Activated CD4-positive, alpha-beta T cell treated with anti-CD3 and anti-CD28 coated beads, Interleukin-2, Interleukin-4, amounts not matched to agents 100 ng/mL and 50 ng/mL, durations not matched to agents 16 hours and 8 hours (primary cell): ENCODE measurements around the gene PCIF1.
"Not testable (repeated sequence)": the region's sequence is repeated elsewhere in the genome, so short reads cannot be mapped to it uniquely, and the experiment has no call there.

Experiments
- DNase-seq: peaks from one replicate; pipeline ENCODE4 v3.0.0-alpha.2; 2020; ENCODE audit warnings: low spot score

The PCIF1 gene

DNA sequence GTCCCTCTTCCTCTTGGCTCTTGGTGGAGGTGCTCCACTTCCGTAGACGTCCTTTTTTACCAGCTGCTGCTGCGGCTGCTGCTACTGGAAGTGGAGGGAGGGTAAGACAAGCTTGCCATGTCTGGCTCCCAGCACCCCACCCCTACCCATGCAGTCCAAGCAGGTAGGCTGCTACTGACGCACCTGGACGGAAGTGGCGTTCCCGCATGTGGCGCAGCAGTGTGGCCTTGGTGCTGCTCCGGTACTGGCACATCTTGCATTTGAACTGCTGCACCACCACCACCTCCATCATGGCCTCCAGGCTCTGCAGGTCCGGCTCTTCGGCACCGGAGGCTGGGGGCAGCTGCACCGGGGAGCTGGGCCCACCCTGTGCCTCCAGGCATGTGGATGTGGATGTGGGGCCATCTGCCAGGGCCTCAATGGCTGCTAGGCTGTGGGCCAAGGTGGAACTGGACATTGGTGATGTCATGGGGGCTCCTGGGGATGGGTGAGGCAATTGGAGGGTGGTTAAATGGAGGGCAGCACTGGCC lies 33.1 kb downstream of the PCIF1 start:
- no peak for DNase-seq

DNA sequence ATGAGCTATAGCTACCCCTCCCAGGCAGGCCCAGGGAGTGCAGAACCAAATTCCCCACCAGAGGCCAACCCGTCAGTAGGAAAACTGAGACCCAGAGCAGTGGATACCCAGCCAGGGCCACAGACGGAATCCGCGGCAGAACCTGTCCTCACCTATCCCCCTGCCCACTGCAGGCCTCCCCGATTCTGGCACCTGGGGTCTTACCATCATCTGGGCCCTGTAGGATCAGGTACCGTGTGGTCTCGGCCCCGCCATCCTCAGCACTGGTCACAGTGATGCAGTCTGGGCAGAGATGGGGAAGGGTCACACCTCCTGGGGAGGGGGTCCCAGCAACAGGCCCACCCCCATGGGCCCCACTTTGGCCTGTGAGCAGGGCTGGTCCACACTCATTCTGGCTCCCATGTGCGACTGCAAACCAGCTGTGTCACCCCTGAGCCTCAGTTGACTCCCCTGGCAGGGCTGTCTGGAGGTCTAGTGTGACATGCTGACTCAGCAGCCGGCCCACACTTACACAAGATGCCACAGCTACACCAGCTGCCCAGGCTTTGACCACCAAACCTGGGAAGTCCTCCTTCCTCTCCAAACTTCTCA lies 33.7 kb downstream of the PCIF1 start:
- no peak for DNase-seq

DNA sequence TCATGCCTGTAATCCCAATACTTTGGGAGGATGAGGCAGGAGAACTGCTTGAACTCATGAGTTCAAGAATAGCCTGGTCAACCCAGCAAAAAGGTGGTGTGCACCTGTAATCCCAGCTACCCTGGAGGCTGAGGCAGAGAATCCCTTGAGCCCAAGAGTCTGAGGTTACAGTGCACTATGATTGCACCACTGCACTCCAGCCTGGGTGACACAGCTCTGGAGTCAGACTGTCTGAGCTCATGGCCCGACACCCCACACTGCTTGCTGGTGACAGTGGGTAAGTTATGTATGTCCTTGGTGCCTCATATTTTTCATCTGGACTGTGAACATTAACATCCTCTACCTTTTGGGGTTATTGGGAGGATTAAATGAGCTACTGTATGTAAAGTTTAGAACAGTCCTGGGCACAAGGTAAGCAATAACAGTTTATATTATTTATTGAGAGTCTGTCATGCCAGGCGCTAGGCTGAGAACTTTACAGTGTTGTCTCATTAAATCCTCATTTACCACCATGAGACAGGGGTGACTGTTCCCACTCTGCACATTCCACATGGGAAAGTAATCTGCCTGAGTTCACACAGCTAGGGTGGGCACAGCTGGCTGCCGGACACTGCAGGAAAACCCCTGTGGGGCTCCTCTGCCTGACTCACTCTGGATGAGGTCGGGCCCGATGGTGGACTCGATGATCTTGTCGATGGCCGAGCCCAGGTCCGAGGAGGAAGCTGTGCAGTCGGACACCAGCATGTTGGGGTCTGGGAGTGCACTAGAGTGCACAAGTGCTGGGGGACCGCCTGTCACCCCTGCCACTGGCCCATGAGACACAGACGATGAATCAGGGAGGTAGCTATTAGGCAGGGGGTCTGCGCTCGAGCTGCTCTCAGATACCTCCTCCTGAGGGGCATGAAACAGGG lies 34.6 kb downstream of the PCIF1 start:
- no peak for DNase-seq

DNA sequence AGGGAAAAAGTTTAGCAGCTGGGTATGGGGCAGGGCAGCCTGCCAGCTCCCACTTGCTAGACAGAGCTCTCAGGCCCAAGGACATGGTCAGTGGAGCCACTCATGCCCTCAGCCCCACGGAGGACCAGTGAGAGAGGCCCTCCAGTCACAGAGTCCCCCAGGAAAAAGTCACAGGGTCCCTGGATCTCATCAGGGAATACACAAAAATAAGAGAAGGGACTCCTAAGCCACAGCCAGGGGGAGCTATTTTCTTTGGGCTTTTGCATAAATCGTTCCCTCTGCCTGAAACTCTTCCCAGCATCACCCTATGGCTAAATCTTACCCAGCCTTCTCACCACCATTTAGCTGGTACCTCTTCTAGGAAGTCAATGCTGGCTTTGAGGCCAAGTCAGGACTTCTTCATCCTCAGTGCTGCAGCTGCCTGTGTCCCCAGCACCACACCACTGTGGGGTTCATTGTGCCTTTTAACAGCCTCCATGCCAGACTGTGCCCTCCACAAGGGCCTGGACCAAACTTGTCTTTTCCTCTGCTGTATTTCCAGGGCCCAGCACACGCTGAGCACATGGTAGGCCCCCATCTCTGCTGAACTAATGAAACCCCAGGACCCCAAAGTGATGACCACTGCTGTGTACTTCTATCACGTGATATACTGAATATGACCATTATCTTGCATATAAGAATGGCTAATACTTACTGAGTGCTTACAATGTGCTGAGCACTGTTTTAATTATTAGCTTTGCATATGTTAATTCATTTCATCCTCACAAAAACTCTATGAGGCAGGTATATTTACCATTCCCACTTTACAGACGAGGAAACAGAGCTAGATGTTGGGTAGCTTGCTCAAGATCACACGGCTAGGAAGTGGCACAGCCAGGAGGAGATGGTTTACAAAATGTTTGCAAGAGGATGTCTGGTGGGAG lies 35.5 kb downstream of the PCIF1 start:
- no peak for DNase-seq

DNA sequence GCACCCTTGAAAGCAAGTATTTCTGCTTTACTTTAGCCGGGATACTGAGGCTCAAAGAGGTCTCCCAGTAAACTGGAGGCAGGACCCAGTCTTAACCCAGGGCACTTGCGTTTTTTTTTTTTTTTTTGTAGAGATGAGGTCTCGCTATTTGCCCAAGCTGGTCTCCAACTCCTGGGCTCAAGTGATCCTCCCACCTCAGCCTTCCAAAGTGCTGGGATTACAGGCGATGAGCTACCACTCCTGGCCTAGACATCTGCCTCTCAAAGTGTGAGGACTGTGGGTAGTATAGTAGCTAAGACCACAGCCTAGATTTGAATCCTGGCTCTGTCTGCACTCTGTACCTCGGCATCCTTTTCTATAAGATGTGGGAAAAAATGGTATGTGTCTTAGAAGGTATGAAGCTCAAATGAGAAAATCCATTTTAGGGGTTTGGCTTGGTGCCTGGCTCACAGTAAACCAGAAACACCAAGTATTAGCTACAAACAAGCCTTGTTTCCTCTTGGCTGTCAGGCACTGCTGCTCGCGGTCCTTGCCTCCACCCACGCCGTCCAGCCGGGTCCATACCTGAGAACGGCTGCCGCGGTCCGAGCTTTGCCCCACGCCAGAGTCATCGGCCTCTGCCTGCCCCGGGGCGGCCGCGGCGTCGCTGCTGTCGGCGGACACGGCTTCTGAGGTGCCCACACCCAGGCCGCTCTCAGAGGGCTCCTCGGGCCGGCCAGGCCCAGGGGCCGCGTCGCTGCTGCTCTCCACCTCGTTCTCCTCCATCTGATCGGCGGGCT lies 36.4 kb downstream of the PCIF1 start:
- no peak for DNase-seq

DNA sequence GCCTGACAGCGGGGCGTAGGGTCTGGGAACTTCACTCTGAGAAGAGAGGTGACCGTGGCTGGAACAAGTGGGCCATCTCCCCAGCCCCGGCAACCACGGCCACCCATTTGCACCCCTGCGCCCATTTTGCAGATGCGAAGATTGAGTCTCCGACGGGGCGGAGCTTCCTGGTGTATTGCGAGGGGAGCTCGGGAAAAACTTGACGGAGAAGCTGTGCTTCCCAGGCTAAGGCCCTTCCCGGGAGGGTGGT lies 36.9 kb downstream of the PCIF1 start:
- no peak for DNase-seq

DNA sequence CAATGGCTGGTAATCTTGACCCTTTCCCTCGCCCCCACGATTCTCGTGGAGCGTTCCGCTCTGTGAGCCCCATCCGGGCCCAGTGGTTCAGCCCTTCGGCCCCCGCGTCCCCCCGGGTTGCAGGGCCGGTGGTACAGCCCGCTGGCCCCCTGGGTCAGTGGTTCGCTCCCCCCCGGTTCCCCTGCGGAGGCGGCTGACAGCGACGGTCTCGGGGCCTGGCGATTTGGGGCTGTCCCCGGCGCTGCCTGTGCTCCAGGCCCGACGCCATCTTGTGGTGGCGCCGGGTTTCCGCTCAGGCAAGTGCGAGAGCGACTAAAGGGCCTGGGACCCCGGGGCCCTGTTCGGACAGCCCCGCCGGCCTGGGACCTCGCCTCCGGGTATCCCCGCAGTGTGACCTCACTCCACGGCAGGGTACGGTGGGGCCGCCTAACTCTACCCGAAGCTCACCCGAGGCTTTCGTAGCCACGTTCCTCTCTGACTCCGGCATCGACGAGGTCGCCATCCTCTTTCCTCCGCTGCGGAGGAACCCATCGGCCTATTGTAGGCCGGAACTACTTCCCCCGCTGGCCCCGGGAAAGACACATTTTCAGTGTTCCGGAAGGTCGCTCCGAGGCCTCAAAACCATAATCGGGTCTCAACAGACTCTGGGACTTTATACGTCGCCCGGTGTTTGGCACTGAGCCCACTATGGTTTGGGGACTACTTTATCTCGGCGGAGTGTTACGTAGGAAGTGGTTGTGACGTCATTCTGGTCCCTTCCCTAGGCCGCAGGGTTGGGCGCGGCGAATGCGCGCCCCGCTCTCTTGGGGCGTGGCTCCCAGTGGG lies 37.4 kb downstream of the PCIF1 start, which contains the start of gene ZNF335:
TSS of gene ZNF335 (minus strand) at position 529 of the 825 bp plus-strand sequence. CDS start 793 bp downstream, outside the sequence.
- DNase-seq: peak; percentile 95

DNA sequence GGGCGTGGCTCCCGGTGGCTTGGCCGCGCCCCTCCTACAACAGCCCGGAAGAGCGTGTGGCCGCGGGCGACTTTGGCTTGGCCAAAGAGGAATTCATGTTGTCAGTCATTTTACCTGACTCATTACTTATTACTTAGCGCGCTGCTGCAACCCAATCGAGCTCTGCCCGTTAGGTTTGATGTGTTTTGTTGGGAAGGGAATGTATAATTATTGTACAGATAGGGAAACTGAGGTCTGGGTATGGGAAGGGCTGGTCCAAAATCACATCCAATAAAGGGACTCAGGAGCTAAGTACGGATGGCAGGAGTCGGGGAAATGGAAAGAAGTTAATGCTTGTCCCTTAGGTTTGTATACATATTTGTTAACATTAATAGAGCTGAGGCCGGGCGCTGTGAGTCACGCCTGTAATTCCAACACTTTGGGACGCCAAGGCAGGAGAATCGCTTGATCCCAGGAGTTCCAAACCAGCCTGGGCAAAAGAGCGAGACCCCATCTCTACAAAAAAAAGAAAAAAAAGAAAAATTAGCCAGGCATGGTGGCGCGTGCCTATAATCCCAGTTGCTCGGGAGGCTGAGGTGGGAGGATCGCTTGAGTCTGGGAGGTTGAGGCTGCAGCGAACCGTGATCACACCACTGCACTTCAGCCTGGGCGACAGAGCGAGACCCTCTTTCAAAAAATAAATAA lies 38.2 kb downstream of the PCIF1 start:
- DNase-seq: no peak

DNA sequence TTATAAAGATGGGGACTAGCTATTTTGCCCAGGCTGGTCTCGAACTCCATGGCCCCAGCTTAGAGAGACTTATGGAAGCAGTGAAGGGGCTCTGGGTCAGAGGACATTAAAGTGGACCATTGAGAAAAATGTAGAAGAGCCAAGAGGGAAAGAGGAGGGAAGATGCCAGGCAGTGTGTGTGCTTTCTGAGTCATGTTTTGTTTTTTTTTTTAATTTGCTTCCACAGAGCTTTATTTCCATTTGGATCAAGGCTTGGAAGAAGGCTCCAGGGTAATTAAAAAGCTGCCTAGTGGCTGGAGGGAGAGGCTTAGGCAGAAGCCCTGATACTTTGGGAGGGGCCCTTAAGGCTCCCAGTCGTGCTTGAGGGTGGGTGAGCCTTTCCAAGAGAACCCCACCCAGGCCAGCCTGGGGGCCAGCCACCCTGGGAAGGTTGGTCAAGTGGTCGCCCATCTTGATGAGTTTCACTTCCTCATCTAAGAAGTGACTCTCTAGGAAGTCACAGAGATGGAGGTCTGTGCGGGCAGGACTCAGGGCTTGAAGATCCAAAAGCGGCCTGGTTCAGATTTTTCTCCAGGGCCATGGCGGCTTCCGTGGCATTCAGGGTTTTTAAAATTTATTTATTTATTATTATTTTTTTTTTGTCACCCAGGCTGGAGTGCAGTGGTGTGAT lies 40.5 kb downstream of the PCIF1 start:
- DNase-seq: no peak

DNA sequence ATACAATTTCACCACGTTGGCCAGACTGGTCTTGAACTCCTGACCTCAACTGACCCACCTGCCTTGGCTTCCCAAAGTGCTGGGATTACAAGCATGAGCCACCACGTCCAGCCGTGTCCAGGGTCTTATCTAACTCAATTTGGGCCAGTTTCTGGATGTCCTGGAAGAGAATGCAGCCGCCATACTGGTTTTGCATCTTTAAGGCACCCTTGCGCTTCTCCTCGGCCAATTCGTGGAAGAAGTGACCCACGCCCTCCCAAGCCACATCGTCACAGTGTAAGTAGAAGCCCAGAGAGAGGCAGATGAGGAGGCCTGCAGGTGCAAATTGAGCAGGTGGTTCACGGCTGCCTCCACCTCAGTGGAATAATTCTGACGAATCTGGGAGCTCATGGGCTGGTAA lies 41.2 kb downstream of the PCIF1 start:
- DNase-seq: no peak

DNA sequence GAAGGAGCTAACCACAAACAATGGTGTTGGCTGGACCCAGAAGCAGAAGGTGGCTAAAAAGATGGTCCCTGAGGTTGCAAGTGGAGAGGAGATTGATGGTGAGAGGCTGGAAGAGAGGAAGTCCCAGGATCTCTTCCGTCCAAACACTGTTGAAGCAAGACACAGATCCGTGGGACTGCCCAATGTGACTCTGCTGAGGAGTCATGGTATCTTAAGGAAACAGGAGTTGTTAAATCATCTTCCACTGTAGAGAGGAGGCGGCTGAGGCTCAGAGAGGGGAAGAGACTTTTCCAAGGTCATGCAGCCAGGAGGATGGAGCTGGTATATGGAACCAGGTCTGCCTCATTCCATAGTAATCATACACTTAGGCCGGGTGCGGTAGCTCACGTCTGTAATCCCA lies 41.6 kb downstream of the PCIF1 start:
- DNase-seq: no peak

DNA sequence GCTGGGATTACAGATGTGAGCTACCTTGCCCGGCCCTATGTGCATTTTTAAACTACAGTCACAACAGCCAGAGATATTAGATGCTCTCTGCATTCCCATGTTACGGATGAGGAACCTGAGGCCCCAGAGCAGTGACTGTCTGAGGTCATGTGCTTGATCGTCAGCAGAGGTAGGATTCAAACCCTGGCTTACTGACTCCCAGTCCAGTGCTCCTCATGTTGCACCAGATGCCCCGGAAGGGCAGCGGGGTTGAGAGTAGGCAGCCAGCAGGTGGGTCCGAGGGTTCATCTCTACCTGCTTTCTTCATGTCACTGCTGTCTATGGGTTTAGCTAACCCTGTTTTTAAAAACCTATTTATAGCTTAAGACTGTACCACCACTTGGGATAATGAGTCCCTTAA lies 46.8 kb downstream of the PCIF1 start:
- no peak for DNase-seq

DNA sequence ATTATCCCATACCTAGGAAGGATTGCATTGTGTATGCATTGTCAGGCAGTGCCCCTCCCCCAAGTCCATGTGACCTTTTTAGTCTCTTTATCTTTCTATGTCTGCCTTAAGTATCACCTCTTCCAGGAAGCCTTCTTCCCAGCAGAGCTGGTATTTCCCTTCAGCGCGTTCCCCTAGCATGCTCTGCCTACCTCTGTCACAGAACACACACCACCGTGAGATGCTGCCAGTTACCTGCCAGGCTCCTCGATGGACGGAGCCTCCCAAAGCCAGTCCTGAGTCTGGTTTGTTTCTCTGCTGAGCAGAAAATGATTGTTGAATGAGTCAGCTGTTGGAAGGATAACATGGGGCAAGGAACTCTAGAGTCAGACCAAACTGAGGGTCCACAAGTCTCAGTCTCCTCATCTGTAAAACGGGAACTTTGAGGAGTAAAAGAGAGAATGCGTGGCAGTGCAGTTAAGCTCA lies 48.8 kb downstream of the PCIF1 start:
- no peak for DNase-seq

DNA sequence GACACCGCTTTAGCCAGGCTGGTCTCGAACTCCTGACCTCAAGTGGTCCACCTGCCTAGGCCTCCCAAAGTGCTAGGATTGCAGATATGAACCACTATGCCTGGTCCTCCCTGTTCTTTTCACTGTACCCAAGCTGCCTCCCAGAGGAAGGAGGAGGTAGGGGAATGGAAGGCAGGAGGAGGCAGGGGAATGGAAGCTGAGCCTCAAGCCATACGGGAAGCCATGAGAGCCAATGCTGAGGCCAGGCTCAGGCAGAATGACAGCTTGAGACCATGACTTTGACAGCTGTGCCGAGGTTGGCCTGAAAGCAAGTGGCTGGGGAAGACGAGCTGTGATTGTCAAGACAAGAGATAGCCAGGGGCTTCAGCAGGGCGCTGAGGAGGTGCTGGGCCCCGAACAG lies 51.1 kb downstream of the PCIF1 start:
- DNase-seq: no peak

DNA sequence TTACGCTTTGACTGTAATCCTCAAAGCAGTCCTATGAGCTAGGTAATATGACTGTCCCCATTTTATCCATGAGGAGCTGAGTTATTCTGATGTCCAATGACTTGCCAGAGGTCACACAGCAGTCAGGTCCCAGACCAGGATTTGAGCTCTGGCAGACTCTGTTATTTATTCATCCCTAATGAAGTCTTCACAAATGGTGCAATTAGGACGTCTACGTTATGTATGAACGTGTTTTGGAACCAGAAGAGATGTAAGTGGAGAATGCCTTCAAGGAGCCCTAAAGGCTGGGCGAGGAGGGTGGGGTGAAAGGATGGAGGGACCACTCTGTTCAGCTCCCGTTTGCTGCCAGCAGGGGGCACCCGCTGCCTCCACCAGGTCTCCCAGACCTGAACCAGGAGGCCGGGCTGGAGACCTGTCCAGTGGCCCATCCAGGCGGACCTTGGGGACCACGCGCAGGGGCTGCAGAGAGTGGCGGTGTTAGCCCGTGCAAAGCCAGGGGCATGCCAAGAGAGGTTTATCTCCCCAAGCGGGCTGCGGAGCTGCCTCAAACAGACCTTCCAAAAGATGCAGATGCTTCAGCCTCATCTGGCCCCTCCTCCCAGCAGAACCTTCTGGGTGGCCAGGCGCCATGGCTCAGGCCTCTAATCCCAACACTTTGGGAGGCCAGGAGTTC lies 52.8 kb downstream of the PCIF1 start:
- DNase-seq: peak; percentile 78

DNA sequence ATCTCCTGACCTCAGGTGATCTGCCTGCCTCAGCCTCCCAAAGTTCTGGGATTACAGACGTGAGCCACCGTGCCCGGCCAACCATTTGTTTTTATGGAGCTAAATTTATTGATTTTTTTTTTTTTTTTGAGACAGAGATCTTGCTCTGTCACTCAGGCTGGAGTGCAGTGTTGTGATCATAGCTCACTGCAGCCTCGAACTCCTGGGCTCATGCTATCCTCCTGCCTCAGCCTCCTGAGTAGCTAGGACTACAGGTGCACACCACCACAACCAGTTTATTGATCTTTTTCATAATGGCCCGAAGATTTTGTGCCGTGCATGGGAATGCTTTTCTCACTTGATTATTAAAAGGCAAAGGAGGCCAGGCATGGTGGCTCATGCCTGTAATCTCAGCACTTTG lies 54.3 kb downstream of the PCIF1 start:
- DNase-seq: not testable (repeated sequence)

DNA sequence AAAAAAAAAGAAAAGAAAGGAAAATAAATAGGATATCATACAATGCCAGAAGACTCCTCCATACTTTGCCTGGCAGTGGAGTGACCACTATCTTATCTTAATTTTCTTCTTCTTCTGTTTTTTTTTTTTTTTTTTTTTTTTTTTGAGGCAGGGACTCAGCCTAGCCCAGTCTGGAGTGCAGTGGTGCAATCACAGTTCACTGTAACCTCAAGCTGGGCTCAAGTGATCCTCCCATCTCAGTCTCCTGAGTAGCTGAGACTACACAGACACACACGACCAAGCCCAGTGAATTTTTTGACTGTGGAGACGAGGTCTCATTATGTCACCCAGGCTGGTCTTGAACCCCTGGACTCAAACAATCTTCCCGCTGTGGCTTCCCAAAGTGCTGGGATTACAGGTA lies 57.1 kb downstream of the PCIF1 start:
- no peak for DNase-seq

DNA sequence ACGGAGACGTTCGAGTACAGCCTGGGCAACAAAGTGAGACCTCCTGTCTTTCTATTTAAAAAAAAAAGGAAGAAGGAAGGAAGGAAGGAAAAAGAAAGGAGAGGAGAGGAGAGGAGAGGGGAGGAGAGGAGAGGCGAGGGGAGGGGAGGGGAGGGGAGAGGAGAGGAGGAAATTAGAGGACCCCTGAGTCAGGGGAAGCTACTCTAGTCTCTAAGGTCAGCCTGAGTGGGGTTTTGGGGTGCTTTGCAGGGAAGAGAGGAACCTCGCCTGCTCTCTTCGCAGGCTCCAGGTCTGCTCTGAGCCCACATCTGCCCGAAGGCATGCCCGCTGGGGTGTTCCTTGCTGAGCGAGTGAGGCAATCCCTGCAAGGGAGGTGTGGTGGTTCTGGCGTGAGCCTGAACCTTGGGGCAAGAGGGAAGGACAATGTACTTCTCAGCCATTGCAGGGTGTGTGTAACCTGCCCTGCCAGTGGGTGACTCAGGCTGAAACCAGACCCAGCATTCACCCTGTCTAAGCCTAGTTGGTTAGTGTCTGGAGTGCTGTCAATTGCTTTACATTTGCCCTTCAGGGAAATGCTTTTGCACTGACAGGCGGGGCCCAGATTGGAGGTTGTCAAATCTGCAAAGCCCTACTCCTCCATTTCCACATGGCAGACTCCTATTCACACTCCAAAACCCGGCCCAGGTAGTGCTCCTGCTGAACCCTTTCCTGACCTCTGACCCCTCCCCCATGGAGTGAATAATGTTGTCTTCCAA lies 58.9 kb downstream of the PCIF1 start:
- no peak for DNase-seq
